HEK293T (cell line): ENCODE data around the gene CAMK1G.

Experiments
- ELF4 ChIP-seq: fragments of 450-650 bp; IDR thresholded peaks from 2 replicates; pipeline ENCODE4 v1.6.1; 2017; ENCODE audit warnings: antibody characterized with exemption
- FOXA1 ChIP-seq: fragments of 450-650 bp; IDR thresholded peaks from 2 replicates; pipeline ENCODE4 v1.6.1; 2016; ENCODE audit warnings: mild to moderate bottlenecking
- FOXM1 ChIP-seq: fragments of 450-650 bp; IDR thresholded peaks from 2 replicates; pipeline ENCODE4 v1.6.1; 2017; ENCODE audit warnings: mild to moderate bottlenecking, borderline replicate concordance
- LEF1 ChIP-seq: fragments of 450-650 bp; IDR thresholded peaks from 2 replicates; pipeline ENCODE4 v1.6.1; 2017; ENCODE audit warnings: mild to moderate bottlenecking, borderline replicate concordance
- SP1 ChIP-seq: fragments of 450-650 bp; IDR thresholded peaks from 2 replicates; pipeline ENCODE4 v1.6.1; 2017
- TARDBP ChIP-seq: fragments of 450-650 bp; IDR thresholded peaks from 2 replicates; pipeline ENCODE4 v1.6.1; 2016

GRCh38 chr1:209618291-209618690 is 34.8 kb downstream of the CAMK1G start:
- TF ChIP-seq SP1 (no peak), FOXA1 (no peak), TARDBP (no peak), FOXM1 (no peak), ELF4 (no peak), LEF1 (no peak)
